ENCODE measurements around the gene TNNT3.

Gene TNNT3

DNA sequence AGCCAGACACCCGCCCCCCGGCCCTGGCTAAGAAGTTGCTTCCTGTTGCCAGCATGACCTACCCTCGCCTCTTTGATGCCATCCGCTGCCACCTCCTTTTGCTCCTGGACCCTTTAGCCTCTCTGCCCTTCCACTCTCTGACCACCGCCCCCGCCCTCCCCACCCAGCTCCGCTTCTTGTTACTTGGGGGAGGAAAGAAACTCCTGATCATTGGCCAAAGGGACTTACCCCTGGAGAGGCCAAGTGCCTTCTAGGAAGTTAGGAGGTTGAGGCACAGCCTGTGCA lies 27.7 kb upstream of the TNNT3 start, which contains the start of gene PRR33:
PRR33 (minus strand) TSS at position 65 of the 285 bp plus-strand sequence. CDS start 1,311 bp downstream, outside the sequence.
- no peak for DNase-seq
- H3K4me3 ChIP-seq (ENCODE audit: low read depth in 1 of 2, low read length in 2 of 2) = peak within 1 kb of the TSS in 1 of 2 experiments; percentile 59; a peak in 1 of 4 replicates
- no peaks in the 10 kb centered on the region for H4K20me1 ChIP-seq (ENCODE audit: insufficient read depth, low read length)
- H3K79me2 ChIP-seq (ENCODE audit: insufficient read depth, low read length) = peaks cover 7% of the 10 kb centered on the region; the same call in 1 of the 2 replicates
- TF ChIP-seq, protein P1, sequence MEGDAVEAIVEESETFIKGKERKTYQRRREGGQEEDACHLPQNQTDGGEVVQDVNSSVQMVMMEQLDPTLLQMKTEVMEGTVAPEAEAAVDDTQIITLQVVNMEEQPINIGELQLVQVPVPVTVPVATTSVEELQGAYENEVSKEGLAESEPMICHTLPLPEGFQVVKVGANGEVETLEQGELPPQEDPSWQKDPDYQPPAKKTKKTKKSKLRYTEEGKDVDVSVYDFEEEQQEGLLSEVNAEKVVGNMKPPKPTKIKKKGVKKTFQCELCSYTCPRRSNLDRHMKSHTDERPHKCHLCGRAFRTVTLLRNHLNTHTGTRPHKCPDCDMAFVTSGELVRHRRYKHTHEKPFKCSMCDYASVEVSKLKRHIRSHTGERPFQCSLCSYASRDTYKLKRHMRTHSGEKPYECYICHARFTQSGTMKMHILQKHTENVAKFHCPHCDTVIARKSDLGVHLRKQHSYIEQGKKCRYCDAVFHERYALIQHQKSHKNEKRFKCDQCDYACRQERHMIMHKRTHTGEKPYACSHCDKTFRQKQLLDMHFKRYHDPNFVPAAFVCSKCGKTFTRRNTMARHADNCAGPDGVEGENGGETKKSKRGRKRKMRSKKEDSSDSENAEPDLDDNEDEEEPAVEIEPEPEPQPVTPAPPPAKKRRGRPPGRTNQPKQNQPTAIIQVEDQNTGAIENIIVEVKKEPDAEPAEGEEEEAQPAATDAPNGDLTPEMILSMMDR (IDR thresholded peaks at IDR 0.05; ENCODE audit: borderline replicate concordance, extremely low read depth, low read length, poor library complexity, severe bottlenecking) = no peak
- no peak for TF ChIP-seq EZH2 (IDR thresholded peaks at IDR 0.05; ENCODE audit: borderline replicate concordance, low read depth, low read length, severe bottlenecking)
- H2AFZ ChIP-seq (ENCODE audit: low read depth, low read length) = no peak within 1 kb of the TSS
- H3K27me3 ChIP-seq (ENCODE audit: insufficient read depth, low read length, poor library complexity) = no peaks in the 10 kb centered on the region
- ATAC-seq (ENCODE audit: insufficient read depth, low read depth) = no peak
- H3K4me2 ChIP-seq (ENCODE audit: insufficient read depth, low read length) = peak within 1 kb of the TSS; percentile 83
- H3K9me3 ChIP-seq (ENCODE audit: insufficient read depth, low read length, severe bottlenecking) = no peaks in the 10 kb centered on the region
- H3K27ac ChIP-seq (ENCODE audit: low read length) = peak within 1 kb of the TSS; percentile 90; the same call in 1 of the 2 replicates
- peak within 1 kb of the TSS; percentile 69 for H3K9ac ChIP-seq (ENCODE audit: low read depth, low read length)
- peaks cover 41% of the 10 kb centered on the region for H3K4me1 ChIP-seq (ENCODE audit: insufficient read depth, low read length)
- H3K36me3 ChIP-seq (ENCODE audit: insufficient read depth, low read length) = no peaks in the 10 kb centered on the region; the same call in 1 of the 2 replicates

- Histone ChIP-seq H3K27ac (ENCODE audit: low read length) (no peak overlapping the region), H3K4me3 (ENCODE audit: low read depth in 1 of 2, low read length in 2 of 2) (no peak overlapping the region), H3K79me2 (ENCODE audit: insufficient read depth, low read length) (peaks cover 7% of the 10 kb centered on the region; the same call in 1 of the 2 replicates), H3K4me2 (ENCODE audit: insufficient read depth, low read length) (no peak overlapping the region), H3K27me3 (ENCODE audit: insufficient read depth, low read length, poor library complexity) (no peaks in the 10 kb centered on the region), H4K20me1 (ENCODE audit: insufficient read depth, low read length) (no peaks in the 10 kb centered on the region), H3K4me1 (ENCODE audit: insufficient read depth, low read length) (peaks cover 41% of the 10 kb centered on the region), H3K9me3 (ENCODE audit: insufficient read depth, low read length, severe bottlenecking) (no peaks in the 10 kb centered on the region), H2AFZ (ENCODE audit: low read depth, low read length) (no peak overlapping the region), H3K9ac (ENCODE audit: low read depth, low read length) (no peak overlapping the region), H3K36me3 (ENCODE audit: insufficient read depth, low read length) (no peaks in the 10 kb centered on the region; the same call in 1 of the 2 replicates)
- ATAC-seq (ENCODE audit: insufficient read depth, low read depth) = no peak
- no peak for TF ChIP-seq EZH2 (IDR thresholded peaks at IDR 0.05; ENCODE audit: borderline replicate concordance, low read depth, low read length, severe bottlenecking)
- TF ChIP-seq, protein P1 (IDR thresholded peaks at IDR 0.05; ENCODE audit: borderline replicate concordance, extremely low read depth, low read length, poor library complexity, severe bottlenecking) = no peak
- DNase-seq = no peak
Observed at GRCh38 chr11:1892116-1892515, 27.4 kb upstream of the TNNT3 start.

- Histone ChIP-seq H3K4me1 (ENCODE audit: insufficient read depth, low read length) (peaks cover 41% of the 10 kb centered on the region), H4K20me1 (ENCODE audit: insufficient read depth, low read length) (no peaks in the 10 kb centered on the region), H3K27ac (ENCODE audit: low read length) (no peak overlapping the region), H3K27me3 (ENCODE audit: insufficient read depth, low read length, poor library complexity) (peaks cover 4% of the 10 kb centered on the region), H3K9ac (ENCODE audit: low read depth, low read length) (no peak overlapping the region), H3K4me2 (ENCODE audit: insufficient read depth, low read length) (no peak overlapping the region), H3K4me3 (ENCODE audit: low read depth in 1 of 2, low read length in 2 of 2) (no peak overlapping the region), H3K9me3 (ENCODE audit: insufficient read depth, low read length, severe bottlenecking) (no peaks in the 10 kb centered on the region), H3K79me2 (ENCODE audit: insufficient read depth, low read length) (peaks cover 7% of the 10 kb centered on the region; the same call in 1 of the 2 replicates), H2AFZ (ENCODE audit: low read depth, low read length) (no peak overlapping the region), H3K36me3 (ENCODE audit: insufficient read depth, low read length) (no peaks in the 10 kb centered on the region; the same call in 1 of the 2 replicates)
- ATAC-seq (ENCODE audit: insufficient read depth, low read depth) = no peak
- no peak for DNase-seq
- TF ChIP-seq, protein P1 (IDR thresholded peaks at IDR 0.05; ENCODE audit: borderline replicate concordance, extremely low read depth, low read length, poor library complexity, severe bottlenecking) = no peak
- no peak for TF ChIP-seq EZH2 (IDR thresholded peaks at IDR 0.05; ENCODE audit: borderline replicate concordance, low read depth, low read length, severe bottlenecking)
Observed at GRCh38 chr11:1892558-1892957, 26.9 kb upstream of the TNNT3 start.

All from DND-41 (cell line).